SKM-1 treated with dmso at 0.1 percent for 144 hours (cell line): Measurements from ENCODE around the gene NOS1.
"Not testable (repeated sequence)": the region's sequence is repeated elsewhere in the genome, so short reads cannot be mapped to it uniquely, and the experiment has no call there.

ENCODE experiments used
- DNase-seq: peaks from one replicate; lab custom pipeline; 2025; ENCODE audit not compliant: unreplicated experiment; lab: John Stamatoyannopoulos, UW

NOS1 gene

DNA sequence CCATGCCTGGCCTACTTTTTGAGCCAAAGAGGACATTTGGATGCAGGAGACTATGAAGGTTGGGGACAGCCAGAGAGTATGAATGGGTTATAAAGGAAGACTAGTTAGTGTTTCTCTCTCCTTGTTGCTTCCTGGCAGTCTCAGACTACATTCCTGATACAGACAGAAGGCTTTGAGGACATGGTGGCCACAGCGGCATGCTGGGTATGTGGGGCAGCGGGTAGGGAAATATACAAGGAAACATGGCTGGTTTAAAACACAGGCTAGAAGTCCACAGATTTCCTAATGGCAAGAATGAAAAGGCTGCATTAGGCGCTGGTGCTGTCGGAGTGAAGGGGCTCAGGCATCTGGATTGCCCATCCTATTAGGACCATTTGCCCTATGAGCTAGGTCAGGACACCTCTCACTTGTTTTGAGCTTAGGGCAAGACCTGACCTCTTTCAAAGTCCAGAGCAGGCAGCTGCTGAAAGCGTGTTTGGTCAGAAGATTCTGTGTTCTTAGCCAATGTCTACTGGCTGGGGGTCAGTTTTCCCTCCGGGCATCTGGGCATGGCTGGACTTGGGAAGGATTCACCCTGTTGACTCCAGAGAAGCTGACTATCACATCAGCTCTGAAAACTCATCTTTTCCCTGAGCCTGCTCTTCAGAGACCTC, 151.0 kb downstream of the NOS1 start:
- no peak for DNase-seq

GRCh38 chr12:117209626-117210025, 151.8 kb downstream of the NOS1 start:
- no peak for DNase-seq

DNA sequence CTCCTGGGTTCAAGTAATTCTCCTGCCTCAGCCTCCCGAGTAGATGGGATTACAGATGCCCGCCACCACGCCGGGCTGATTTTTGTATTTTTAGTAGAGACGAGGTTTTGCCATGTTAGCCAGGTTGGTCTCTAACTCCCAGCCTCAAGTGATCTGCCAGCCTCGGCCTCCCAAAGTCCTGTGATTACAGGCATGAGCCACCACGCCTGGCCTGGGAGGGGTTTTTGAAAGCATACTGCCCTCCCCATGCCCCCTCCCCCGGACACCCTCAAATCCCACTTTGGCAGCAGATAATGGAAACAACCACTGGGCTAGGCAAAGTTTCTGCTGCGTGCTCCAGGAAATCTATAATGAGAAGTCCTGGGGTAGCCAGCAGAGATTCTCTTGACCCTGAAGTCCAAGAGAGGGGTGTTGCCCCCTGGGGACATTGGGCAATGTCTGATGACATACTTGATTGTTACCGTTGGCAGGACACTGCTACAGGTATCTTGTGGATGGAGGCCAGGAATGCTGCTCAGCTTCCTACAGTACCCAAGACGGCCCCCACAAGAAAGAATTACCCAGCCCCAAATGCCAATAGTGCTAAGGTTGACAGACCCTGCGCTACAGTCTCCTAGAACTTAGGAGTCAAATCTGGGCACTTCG, 152.5 kb downstream of the NOS1 start:
- DNase-seq, result no peak

- DNase-seq, result no peak
Measured at GRCh38 chr12:117208206-117208605, 153.2 kb downstream of the NOS1 start.

DNA sequence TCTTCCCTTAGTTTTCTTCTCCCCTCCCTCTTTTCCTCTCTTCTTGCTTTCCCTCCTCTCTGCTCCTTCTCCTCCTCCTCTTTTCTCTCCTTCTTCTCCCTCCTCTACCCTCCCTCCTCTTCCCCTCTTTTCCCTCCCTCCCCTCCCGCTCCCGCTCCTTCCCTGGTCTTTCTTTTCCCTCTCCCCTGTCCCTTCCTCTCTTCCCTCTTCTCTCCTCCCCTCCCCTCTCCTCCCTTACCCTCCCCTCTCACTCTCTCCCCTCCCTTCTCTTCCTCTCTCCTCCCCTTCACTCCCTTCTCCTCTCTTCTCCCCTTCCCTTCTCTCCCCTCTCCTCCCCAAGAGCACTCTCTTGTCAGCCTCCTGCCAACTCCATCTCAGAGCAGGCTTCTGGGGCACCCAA, 153.8 kb downstream of the NOS1 start:
- DNase-seq, result no peak

- no peak for DNase-seq
Measured at GRCh38 chr12:117202556-117202955, 158.9 kb downstream of the NOS1 start.

- DNase-seq, result no peak
Measured at GRCh38 chr12:117202033-117202432, 159.4 kb downstream of the NOS1 start.

DNA sequence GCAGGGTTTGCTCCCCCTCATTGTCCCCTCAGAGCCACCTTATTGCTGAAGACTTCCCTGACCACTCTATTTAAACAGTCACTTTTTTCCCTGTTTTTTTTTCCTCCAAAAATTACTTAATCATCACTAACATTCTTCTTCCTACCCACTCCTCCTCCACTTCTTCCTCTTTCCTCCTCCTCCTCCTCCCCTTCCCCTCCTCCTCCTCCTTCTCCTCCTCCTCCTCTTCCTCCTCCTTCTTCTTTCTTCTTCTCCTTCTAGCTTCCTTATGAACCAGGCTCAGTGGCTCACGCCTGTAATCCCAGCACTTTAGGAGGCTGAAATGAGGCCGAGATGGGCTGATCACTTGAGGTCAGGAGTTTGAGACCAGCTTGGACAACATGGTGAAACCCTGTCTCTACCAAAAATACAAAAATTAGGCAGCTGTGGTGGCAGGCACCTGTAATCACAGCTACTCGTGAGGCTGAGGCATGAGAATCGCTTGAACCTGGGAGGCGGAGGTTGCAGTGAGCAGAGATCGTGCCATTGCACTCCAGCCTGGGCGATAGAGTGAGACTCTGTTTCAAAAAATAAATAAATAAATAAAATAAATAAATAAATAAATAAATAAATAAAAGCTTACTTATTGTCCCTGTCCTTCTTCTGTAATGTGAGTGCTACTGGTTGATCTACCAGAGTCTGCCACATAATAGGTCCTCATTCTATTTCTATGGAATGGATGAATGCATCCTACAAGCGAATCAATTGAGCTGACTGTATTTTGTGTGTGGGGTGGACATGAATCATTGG, 161.3 kb downstream of the NOS1 start:
- not testable (repeated sequence) for DNase-seq

DNA sequence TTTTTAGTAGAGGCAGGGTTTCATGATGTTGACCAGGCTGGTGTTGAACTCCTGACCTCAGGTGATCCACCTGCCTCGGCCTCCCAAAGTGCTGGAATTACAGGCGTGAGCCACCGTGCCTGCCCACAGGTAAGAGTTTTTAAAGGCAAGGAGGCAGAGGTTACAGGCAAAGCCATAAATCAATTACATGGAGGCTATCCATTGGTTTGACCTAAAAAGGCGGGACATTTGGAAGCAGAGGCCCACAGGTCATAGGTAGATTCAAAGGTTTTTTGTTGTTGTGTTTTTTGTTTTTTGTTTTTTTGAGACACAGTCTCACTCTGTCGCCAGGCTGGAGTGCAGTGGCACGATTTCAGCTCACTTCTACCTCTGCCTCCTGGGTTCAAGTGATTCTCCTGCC, 165.1 kb downstream of the NOS1 start:
- DNase-seq, result not testable (repeated sequence)

- not testable (repeated sequence) for DNase-seq
Measured at GRCh38 chr12:117195027-117195426, 166.4 kb downstream of the NOS1 start.

DNA sequence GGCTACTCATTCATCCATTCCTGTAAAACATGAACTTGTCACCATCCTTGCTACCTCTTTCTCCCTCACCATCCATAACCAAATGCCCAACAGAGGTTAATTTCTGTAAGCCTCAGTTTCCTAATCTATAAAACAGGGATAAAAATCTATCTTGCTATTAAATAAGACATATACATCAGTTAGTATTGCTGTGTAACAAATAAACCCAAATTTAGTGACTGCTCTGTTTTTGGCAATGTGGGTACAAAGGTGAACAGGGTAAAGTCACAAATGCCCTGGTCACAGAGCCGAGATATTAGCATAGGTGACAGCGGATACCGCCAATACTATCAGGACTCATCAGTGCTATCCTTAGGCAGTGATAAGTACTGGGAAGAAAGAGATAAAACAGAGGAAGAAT, 167.5 kb downstream of the NOS1 start:
- no peak for DNase-seq

GRCh38 chr12:117192581-117192980, 168.8 kb downstream of the NOS1 start:
- DNase-seq, result not testable (repeated sequence)

DNA sequence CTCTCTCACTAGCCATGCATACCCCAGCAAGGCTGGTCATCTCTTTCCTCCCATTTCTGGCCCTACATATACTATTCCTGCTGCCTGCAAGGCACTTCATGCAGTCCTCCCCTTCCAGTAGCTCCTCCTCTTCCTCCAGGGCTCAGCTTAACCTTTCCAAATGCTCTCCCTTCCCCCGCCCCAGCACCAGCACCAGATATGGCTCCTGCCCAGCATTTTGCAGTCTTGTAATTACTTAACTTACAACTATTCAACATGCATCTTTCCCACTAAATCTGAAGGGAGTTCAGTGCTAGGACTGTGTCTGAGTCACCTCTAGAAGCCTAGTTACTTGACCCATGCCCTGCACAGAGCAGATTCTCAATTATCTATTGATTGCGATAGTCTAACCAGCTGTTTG, 169.4 kb downstream of the NOS1 start:
- DNase-seq, result no peak

DNA sequence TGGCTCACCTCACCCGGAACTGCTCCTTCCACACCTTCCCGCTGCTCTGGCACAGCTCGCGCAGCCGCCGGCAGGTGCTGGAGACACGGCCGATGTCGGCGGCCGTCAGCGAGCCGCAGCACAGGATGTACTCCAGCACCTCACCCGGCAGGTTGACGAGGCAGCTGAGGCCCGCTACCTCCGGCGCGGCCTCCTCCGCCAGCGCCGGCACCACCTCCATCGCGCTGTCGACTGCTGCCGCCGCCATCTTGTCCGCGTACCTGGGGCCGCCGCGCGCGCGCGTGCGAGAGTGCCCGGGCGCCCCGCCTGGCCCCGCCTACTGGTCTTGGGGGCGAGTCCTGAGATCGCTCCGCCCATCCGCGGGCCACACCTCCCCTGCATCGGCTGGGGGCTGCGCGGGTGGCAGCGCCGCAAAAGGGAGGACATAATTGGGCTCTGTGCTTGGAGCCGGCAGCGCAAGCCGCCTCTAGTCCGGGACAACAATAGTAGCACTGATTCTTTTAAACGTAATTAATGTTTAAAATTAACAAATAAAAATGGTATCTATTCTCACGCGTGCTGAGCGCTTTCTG, 171.1 kb downstream of the NOS1 start, which contains the start of gene FBXO21:
FBXO21 (minus strand) TSS at position 261 of the 572 bp plus-strand sequence; CDS start at position 247, 14 bp downstream.
- DNase-seq, result peak; percentile 13

GRCh38 chr12:117189725-117190209, 171.7 kb downstream of the NOS1 start:
- no peak for DNase-seq

DNA sequence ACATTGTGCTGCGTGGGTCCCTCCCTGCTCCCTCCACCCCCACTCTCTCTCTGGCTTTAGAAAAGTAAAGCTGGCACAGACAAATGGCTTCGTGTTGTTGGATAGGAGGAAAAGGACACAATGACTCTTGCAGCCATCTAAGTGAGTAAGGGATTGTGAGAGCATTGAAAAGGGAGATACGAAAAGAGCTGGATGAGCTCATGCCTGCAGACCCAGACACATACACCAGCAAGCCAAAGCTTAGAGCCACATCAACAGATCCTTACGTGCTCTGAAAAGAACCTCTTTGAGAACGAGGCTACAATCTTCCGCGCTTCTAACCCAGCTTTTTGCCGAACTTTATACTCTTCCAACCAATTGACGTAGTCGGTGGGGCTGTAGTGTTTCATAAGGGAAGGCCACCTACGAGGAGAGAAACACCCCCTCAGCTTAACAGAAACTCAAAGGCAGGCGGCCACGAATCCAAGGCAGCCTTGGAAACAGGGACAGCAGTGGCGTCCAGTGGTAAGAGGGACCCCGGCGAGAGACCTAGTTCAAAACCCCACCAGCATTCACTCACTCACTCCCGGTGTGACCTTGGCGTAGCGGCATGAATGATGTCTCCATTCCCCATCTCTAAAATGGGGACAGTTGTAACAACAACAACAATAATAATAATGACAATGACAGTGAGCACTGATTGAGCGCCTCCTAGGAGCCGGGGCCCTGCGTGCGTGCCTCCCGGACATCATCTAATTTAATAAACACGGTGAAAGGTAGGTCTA, 172.3 kb downstream of the NOS1 start:
- DNase-seq, result no peak

- DNase-seq, result no peak
Measured at GRCh38 chr12:117188121-117188665, 173.2 kb downstream of the NOS1 start.

- no peak for DNase-seq
Measured at GRCh38 chr12:117187421-117187820, 174.0 kb downstream of the NOS1 start.

DNA sequence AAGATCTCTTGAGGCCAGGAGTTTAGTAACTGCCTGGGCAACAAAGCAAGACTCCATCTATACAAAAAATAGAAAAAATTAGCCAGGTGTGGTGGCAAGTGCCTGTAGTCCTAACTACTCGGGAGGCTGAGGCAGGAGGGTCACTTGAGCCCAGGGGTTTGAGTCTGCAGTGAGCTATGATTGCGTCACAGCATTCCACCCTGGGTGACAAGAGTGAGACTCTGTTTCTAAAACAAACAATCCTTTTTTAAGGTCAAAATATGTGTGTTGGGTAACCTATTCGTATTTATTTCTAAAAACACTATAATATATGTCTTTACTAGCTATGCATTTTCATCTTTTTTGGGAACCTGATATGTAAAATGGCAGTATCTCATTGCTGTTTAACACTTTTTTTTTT, 178.6 kb downstream of the NOS1 start:
- no peak for DNase-seq

DNA sequence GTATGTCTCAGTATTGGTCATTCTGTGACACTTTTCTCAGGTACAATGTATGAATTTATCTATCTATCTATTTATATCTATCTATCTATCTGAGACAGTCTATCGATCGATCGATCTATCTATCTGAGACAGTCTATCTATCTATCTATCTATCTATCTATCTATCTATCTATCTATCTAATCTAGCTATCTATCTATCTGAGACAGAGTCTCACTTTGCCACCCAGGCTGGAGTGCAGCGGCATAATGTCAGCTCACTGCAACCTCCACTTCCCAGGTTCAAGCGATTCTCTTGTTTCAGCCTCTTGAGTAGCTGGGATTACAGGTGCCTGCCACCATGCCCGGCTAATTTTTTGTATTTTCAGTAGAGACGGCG, 180.0 kb downstream of the NOS1 start:
- DNase-seq, result not testable (repeated sequence)
